Amniotic epithelial cell (primary cell): ENCODE results near the gene NCKAP5.
A peak's percentile ranks its signal among the peaks of the same experiment; 100 is the strongest.
"Not testable (repeated sequence)": the region's sequence is repeated elsewhere in the genome, so short reads cannot be mapped to it uniquely, and the experiment has no call there.

Experiments
- DNase-seq: peaks from one replicate; pipeline ENCODE4 v3.0.0-alpha.2; 2010; ENCODE audit warnings: low read depth

NCKAP5 gene

DNA sequence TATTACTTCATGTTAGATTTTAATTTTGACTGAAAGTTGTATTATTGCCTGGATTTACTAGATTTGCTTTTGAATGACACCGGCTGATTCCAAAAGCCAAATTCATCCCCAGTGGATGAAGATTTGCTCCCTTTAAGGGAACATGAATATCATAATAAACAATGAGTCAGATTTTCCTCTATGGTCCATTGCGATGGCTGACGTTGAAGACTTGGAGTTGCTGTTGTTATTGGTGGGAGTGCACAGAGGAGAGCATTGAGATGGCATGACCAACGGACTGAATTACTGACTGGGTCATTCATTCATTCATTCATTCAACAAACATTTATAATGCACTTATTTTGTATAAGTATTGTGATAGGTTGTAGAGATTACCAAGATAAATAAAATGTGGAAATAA lies 864.9 kb downstream of the NCKAP5 start:
- no peak for DNase-seq

DNA sequence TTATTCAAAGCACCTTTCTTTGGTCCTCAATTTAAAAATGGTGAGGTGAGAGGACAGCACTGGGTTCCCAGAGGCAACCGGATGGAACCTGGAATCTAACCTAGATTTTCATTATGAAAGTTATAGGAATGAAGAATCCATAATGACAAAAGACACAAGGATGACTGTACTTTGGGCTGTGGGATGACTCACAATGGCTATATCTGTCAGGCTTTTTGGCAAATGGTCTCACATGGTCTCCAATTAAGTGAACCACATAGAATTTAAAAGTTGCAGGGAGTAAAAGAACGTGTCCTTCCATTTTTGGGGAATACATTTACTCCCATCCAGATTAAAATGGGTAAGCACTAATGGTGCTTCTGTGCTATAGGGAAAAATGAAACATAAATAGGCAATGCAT lies 866.5 kb downstream of the NCKAP5 start:
- no peak for DNase-seq

GRCh38 chr2:132699802-132700201 lies 868.5 kb downstream of the NCKAP5 start:
- not testable (repeated sequence) for DNase-seq

DNA sequence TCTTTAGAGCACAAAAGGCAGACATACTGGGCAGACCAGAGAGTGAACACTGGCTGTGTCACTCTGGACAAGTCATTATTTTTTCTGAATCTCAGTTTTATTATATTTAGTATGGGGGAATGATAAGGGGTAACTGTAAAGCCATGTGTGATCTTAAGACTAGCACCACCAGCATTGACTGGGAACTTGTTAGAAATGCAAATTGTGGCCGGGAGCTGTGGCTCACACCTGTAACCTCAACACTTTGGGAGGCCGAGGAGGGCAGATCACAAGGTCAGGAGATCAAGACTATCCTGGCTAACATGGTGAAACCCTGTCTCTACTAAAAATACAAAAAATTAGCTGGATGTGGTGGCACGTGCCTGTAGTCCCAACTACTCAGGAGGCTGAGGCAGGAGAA lies 869.9 kb downstream of the NCKAP5 start:
- not testable (repeated sequence) for DNase-seq

DNA sequence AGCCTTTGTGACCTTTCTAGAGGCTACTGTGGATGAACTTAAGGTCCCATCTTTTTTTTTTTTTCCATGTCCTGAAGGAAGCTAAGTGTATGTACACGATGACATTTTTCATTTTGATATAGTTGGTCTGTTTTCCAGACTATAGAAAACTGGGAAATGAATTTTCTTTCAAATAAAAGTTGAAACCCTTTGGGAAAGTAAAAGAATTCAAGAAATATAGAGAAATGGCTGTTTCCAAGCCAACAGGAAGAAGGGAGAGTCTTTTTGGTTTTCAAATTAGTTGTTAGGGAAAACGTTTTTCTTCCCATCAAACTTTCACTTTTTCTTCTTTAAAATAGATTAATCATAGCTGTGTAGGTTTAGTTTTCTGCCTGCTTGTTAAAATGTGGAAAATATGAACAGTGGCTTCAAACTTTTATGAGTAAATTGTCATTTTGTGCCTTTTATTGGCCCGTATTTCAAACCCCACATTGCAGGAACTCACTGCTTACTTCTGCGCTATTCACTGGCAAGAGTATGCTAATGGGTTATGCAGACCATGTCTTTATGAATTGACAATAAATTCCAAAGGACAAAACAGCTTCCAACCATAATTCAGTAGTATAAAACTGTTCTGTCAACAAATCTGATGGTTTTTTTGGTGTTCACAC lies 870.6 kb downstream of the NCKAP5 start:
- DNase-seq, result no peak

DNA sequence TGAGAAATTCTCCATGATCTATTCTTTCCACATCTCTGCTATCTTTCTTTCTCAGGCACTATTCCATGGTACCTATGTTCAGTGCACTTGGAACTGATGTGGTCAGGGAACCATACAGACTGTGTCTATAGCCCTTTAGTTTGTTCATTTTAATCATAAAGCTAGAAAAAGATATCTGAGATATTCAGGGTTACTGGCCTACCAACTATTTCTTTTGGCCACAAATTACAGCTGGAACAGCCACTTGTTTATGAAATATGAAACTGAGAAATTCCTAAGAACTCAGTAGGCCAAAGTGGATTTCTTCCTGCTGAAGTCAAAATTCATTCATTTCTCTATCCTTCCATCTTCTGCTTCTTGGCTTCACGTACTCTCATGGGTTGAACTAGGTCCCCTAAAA lies 875.4 kb downstream of the NCKAP5 start:
- DNase-seq, result peak; percentile 60

DNA sequence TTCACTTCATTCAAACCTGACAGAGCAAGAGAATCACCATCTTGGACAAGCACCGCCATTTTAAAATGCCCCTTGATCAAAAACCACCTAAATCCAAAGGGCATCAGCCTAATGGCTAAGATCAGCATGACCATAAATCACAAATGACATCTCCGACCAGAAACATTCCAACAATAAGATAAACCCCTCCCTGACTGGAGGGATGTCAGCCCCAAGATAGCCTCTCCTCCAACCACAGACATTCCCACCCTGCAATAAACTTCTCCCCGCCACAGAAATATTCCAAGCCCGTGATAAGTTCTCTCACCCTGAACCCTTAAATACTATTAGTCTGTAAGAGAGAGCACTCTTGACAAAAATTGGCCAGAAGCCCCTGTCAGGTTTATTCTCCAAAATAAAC lies 876.7 kb downstream of the NCKAP5 start:
- DNase-seq, result peak; percentile 55

DNA sequence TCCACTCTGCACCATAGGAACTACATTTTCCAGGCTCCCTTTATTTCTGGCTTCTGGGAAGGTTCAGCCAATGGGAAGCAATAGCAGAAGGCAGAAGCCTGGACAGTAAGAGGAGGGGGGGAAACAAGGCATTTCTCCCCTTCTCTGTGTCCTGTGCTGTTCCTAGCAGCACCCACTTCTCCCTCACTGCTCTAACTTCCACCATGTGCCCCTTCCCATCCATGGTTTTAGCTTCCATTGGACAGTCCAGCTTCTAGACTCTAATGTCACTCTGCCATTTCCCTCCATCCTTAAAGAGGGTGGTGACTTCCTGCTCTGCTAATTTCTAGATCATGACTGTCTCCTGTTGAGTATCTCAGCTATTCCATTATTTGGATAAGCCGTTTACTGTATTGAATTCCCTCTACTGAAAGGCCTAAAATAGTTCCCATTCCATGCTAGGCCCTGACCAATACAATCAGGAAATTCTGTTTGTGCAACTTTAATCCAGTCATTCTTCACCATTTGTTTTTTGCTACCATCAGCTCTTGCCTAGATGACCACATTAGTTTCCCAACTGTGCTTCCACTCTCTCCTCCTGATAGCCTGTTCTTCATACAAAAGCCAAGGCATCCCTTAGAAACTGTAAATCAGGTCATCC lies 877.5 kb downstream of the NCKAP5 start:
- DNase-seq, result peak; percentile 34

- no peak for DNase-seq
Observed at GRCh38 chr2:132681766-132682165, 886.5 kb downstream of the NCKAP5 start.

- no peak for DNase-seq
Observed at GRCh38 chr2:132680544-132680943, 887.7 kb downstream of the NCKAP5 start.

DNA sequence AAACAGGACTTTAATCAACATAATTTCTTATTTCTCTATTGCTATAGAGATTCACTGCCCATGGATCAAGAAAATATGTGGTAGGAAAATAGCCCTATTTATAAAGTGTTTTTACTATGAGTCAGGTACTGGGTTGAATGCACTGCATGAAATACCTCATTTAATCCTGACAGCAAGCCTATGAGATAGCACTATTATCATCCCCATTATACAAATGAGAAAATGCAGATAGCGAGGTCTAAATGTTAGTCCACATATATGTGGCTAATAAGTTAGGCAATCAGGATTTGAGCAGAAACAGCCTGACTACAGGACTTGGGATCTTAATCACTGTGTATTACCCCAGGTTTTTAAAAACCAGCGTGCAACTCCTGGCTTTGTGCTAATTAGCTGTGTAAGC lies 889.8 kb downstream of the NCKAP5 start:
- DNase-seq, result peak; percentile 88

DNA sequence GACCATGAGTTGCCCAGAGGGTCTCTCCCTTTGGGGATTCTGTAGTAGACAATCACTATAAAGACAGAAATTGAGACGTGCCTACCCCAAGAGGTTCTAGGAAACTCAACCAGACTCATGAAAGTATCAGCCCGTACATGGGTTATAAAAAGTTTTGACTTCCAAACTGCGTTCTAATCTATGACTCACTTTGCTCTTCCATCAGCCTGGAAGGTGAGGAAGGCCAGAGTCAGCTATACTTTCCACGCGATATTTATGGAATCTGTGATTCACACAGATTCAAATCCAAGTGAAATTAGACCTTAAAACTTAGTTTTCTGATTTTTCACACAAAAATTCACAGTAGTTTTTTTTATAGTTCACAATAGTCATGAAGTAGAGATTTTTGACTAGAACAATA lies 890.6 kb downstream of the NCKAP5 start:
- peak; percentile 62 for DNase-seq

- no peak for DNase-seq
Observed at GRCh38 chr2:132676999-132677398, 891.3 kb downstream of the NCKAP5 start.

DNA sequence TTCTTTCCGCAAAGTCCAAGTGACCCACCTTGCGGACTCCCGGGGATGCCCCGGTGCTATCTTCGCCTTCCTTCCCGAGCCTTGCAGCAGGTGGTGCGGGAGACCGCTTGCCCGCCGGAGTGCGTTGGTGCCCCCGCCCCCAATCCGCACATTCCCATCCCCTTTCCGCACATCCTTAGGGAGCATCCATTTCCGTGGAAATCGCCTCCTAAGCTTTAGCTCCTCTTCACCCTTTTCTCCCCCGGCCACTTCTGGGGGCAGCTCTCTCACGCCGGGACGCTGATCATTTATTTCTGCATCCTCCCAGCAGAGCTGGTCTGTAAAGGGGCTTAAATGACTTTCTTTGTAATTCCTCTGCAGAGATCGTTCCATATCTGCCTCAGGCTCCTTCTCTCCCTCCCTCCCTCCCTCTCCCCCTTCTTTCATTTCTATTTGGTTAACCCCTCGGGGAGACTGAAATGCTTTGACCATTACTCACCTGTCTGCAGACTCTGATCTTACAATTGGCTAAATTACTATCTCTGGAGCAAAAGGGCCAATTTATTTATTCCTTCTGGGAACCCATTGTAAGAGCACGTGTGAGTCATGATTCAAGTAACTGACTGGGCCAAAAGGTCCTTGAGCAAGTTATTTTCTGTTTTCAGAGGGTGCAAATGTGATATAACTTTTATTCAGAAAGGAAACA lies 897.0 kb downstream of the NCKAP5 start:
- DNase-seq, result peak; percentile 88

DNA sequence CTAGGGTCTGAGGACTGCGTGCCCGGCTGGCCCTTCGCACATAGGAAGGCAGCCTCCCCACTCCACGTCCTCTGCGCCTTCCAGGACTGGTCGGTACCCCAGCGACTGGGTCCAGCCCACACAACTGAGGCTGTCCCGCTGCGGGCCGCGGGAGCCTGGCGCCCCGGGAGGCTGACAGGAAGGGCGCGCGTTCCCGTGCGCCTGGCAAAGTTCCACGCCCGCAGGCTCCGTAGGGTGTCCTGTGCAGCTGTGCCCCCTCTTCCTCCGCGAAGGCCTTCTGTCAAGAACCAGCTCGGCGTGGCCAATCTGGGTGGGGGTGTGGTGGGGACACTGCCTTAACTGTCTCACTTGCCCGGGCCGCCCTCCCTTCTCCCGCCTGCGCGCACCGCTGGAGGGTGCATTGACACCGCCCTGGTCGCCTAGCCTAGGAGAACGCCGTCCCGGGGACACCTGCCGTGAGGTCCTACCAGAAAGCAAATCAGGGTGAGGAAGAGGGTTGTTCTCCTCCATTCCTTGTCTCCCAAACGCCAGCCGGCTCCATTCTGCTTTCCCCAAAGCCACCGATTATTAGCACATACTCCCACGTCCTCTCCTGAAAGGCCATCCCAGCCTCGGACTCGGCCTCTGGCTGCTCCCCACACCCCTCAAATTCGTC lies 897.6 kb downstream of the NCKAP5 start:
- DNase-seq, result no peak

DNA sequence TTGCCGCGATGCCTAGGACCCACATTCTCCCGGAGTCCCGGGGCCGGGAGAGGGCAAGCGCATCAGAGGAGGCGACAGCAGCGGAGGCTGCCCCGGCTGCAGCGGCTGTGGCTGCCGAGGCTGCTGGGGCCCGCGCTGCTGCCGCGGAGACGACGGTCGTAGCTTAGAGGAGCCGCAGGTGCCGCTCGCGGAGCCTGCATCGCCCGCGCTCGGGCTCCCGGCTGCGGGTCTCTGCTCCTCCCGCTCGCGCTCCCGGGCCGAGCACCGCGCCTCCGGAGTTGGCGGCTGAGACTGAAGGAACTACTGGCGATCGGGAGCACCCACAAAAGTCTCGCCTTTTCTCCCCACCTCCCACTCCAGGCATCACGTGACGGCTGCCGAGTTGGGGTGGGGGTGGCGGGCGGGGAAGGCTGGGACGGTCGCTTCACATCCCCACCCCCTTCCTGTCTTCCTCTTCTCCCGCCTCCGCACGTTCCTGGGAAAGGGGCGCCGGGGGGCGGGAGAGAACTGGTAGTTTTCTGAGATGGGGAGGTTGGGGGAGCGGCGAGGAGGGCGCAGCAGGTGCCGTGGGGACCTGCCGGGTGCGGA lies 898.3 kb downstream of the NCKAP5 start, which contains the start of gene LYPD1:
TSS of gene LYPD1 (minus strand) at position 298 of the 588 bp plus-strand sequence. CDS start at position 25, 273 bp downstream.
- DNase-seq, result no peak

- DNase-seq, result peak; percentile 14
Observed at GRCh38 chr2:132668987-132669907, 899.0 kb downstream of the NCKAP5 start.

DNA sequence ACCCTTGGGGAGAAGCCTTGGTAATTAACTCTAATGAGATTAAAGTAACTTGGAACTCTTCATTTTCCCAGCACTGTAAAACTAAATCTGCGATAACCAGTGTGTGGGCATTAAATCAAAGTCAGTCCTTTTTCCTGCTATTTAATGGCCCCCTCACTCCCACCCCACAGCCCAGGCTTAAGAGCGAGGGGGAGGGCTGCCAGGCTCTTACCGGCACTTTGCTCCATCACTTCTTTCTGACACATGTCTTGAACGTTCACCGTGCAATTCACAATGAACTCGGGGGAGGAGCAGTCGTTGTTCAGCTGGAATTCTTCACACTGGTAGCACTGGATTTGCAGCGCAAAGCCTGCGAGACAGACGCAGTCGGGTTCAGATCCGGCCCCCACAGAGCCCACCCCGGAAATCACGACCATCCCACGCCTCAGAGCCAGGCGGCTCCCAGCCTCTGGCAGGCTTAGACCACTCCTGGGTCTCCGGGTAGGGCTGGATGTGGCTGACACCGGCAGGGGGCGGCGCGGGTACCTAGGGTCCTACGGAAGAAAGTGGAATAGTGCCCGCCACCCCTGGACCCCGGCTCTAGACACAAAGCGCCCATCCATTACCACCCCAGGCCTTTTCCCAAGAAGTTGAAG lies 900.0 kb downstream of the NCKAP5 start:
- DNase-seq, result peak; percentile 32

- DNase-seq, result no peak
Observed at GRCh38 chr2:132667706-132668105, 900.6 kb downstream of the NCKAP5 start.

- DNase-seq, result no peak
Observed at GRCh38 chr2:132665401-132666140, 902.7 kb downstream of the NCKAP5 start.
